ENCODE measurements around the gene IFT88. TPM values are rescaled to one million over a fixed set of nuclear protein-coding genes. Genes with fewer than 3 reads are reported as not detected.

Gene IFT88
- polyA plus RNA-seq, 3 donors: 2.9 to 4.5 (median 4.1) TPM

GRCh38 chr13:20686167-20686566 lies 119.2 kb downstream of the IFT88 start:
- Histone ChIP-seq H3K27me3 (ENCODE audit: control insufficient read depth in 2 of 2, insufficient read depth in 2 of 2, low read length in 2 of 2) (no peaks in the 10 kb centered on the region), H4K20me1 (ENCODE audit: insufficient read depth, low read length) (no peaks in the 10 kb centered on the region), H2AFZ (ENCODE audit: insufficient read depth, low read depth, low read length, poor library complexity, severe bottlenecking) (no peak overlapping the region), H3K79me2 (ENCODE audit: insufficient read depth, low read length) (no peaks in the 10 kb centered on the region), H3K27ac (ENCODE audit: low read depth in 1 of 2, low read length in 2 of 2) (no peak overlapping the region), H3K9me3 (replicated peaks in 1 of 2; ENCODE audit: control insufficient read depth in 1 of 2, insufficient read depth in 1 of 2, low read length in 2 of 2) (no peaks in the 10 kb centered on the region), H3K4me3 (replicated peaks in 1 of 3; ENCODE audit: low read depth in 2 of 3, low read length in 3 of 3) (no peak overlapping the region), H3K4me2 (replicated peaks; ENCODE audit: extremely low read depth, low read length, poor library complexity, severe bottlenecking) (no peak overlapping the region), H3K4me1 (ENCODE audit: control insufficient read depth in 1 of 2, insufficient read depth in 2 of 2, low read length in 2 of 2) (no peaks in the 10 kb centered on the region), H3K36me3 (replicated peaks in 1 of 2; ENCODE audit: control insufficient read depth in 1 of 2, insufficient read depth in 2 of 2, low read length in 2 of 2) (no peaks in the 10 kb centered on the region), H3K9ac (ENCODE audit: insufficient read depth, low read length, poor library complexity, severe bottlenecking) (no peak overlapping the region)
- H3K36me3 Mint-ChIP-seq: peaks cover 0 to 3% of the 10 kb centered on the region in 2 donors
- no CpG with 5 or more reads among the region's 1 CpG for WGBS (ENCODE audit: insufficient coverage)
- no peak overlapping the region for H3K27ac Mint-ChIP-seq
- H3K27me3 Mint-ChIP-seq (ENCODE audit: low read depth in 3 of 3): peaks cover 0 to 3% (median 0%) of the 10 kb centered on the region in 3 donors
- intact Hi-C loops (cut with micrococcal nuclease): no loop called here
- no peaks in the 10 kb centered on the region for H3K9me3 Mint-ChIP-seq
- no peak for DNase-seq
- TF ChIP-seq CTCF (IDR thresholded peaks at IDR 0.05): no peak
- no peak overlapping the region for H3K4me3 Mint-ChIP-seq
- peaks cover 7% of the 10 kb centered on the region for H3K4me1 Mint-ChIP-seq

GRCh38 chr13:20686863-20687579 lies 120.1 kb downstream of the IFT88 start:
- Histone ChIP-seq H2AFZ (ENCODE audit: insufficient read depth, low read depth, low read length, poor library complexity, severe bottlenecking) (no peak overlapping the region), H3K36me3 (replicated peaks in 1 of 2; ENCODE audit: control insufficient read depth in 1 of 2, insufficient read depth in 2 of 2, low read length in 2 of 2) (no peaks in the 10 kb centered on the region), H3K9me3 (replicated peaks in 1 of 2; ENCODE audit: control insufficient read depth in 1 of 2, insufficient read depth in 1 of 2, low read length in 2 of 2) (no peaks in the 10 kb centered on the region), H3K4me1 (ENCODE audit: control insufficient read depth in 1 of 2, insufficient read depth in 2 of 2, low read length in 2 of 2) (no peaks in the 10 kb centered on the region), H3K27me3 (ENCODE audit: control insufficient read depth in 2 of 2, insufficient read depth in 2 of 2, low read length in 2 of 2) (no peaks in the 10 kb centered on the region), H3K27ac (ENCODE audit: low read depth in 1 of 2, low read length in 2 of 2) (no peak overlapping the region), H3K9ac (ENCODE audit: insufficient read depth, low read length, poor library complexity, severe bottlenecking) (no peak overlapping the region), H3K4me2 (replicated peaks; ENCODE audit: extremely low read depth, low read length, poor library complexity, severe bottlenecking) (no peak overlapping the region), H3K79me2 (ENCODE audit: insufficient read depth, low read length) (no peaks in the 10 kb centered on the region), H3K4me3 (replicated peaks in 1 of 3; ENCODE audit: low read depth in 2 of 3, low read length in 3 of 3) (no peak overlapping the region), H4K20me1 (ENCODE audit: insufficient read depth, low read length) (no peaks in the 10 kb centered on the region)
- Mint-ChIP-seq H3K36me3 (peaks cover 0 to 3% of the 10 kb centered on the region in 2 donors), H3K27ac (no peak overlapping the region), H3K9me3 (no peaks in the 10 kb centered on the region), H3K4me3 (no peak overlapping the region), H3K4me1 (peaks cover 7% of the 10 kb centered on the region), H3K27me3 (ENCODE audit: low read depth in 3 of 3) (peaks cover 0 to 3% (median 0%) of the 10 kb centered on the region in 3 donors)
- no peak for TF ChIP-seq CTCF (IDR thresholded peaks at IDR 0.05)
- intact Hi-C loops (cut with micrococcal nuclease): no loop called here
- DNase-seq: no peak
- WGBS (ENCODE audit: insufficient coverage): no CpG with 5 or more reads among the region's 4 CpGs
